Endothelial cell (in vitro differentiated cells): ENCODE results near the gene TRAPPC12. TPM values are rescaled to one million over a fixed set of nuclear protein-coding genes. Genes with fewer than 3 reads are reported as not detected.

Experiments
- DNase-seq: peaks from one replicate; pipeline ENCODE4 v3.0.0; 2021; ENCODE audit warnings: low spot score
- H3K27ac Mint-ChIP-seq: one replicate; pipeline ENCODE4 v1.8.0; 2021; ENCODE audit warnings: mixed read lengths, inconsistent platforms; ENCODE audit not compliant: unreplicated experiment
- H3K27me3 Mint-ChIP-seq: one replicate; pipeline ENCODE4 v1.8.0; 2021; ENCODE audit warnings: mild to moderate bottlenecking, moderate library complexity, mixed read lengths, inconsistent platforms; ENCODE audit not compliant: unreplicated experiment
- H3K36me3 Mint-ChIP-seq: one replicate; pipeline ENCODE4 v1.8.0; 2021; ENCODE audit warnings: mild to moderate bottlenecking, low read depth, mixed read lengths, inconsistent platforms; ENCODE audit not compliant: unreplicated experiment
- H3K4me1 Mint-ChIP-seq: one replicate; pipeline ENCODE4 v1.8.0; 2021; ENCODE audit warnings: mild to moderate bottlenecking, mixed read lengths, inconsistent platforms; ENCODE audit not compliant: unreplicated experiment
- H3K4me3 Mint-ChIP-seq: one replicate; pipeline ENCODE4 v1.8.0; 2021; ENCODE audit warnings: mild to moderate bottlenecking, mixed read lengths, inconsistent platforms; ENCODE audit not compliant: unreplicated experiment
- H3K9me3 Mint-ChIP-seq: one replicate; pipeline ENCODE4 v1.8.0; 2021; ENCODE audit warnings: mixed read lengths, inconsistent platforms; ENCODE audit not compliant: unreplicated experiment
- CTCF ChIP-seq: fragments of 200-600 bp; sonication (generic); IDR thresholded peaks from one replicate; pipeline ENCODE4 v1.5.0; 2021; ENCODE audit warnings: antibody characterized with exemption; ENCODE audit not compliant: unreplicated experiment
- total RNA-seq: library from RNA; stranded (reverse); fragmentation: NEBNext Ultra II Directional; extraction: Animal tissue kit (Norgen Biotek cat#: 25700); gene quantifications from one replicate; pipeline ENCODE4 v1.2.1, GENCODE V29; 2021; ENCODE audit not compliant: unreplicated experiment

Gene TRAPPC12
- total RNA-seq, 1 donor from 2014 or later, result 105 TPM

- peaks cover 33% of the 10 kb centered on the region for H3K36me3 Mint-ChIP-seq
- TF ChIP-seq CTCF, result no peak
These were observed 19.4 kb downstream of the TRAPPC12 start for GRCh38 chr2:3398857-3399256.

GRCh38 chr2:3399381-3399780, 19.9 kb downstream of the TRAPPC12 start:
- DNase-seq, result no peak

More at GRCh38 chr2:3398857-3399256, 19.4 kb downstream of the TRAPPC12 start:
- Mint-ChIP-seq H3K4me1 (peaks cover 10% of the 10 kb centered on the region), H3K9me3 (peaks cover 7% of the 10 kb centered on the region), H3K27me3 (peaks cover 8% of the 10 kb centered on the region), H3K27ac (no peak overlapping the region), H3K4me3 (no peak overlapping the region)
- DNase-seq, result no peak

GRCh38 chr2:3399829-3400228, 20.3 kb downstream of the TRAPPC12 start:
- peaks cover 38% of the 10 kb centered on the region for H3K36me3 Mint-ChIP-seq
- peaks cover 7% of the 10 kb centered on the region for H3K9me3 Mint-ChIP-seq
- no peak for TF ChIP-seq CTCF
- no peak for DNase-seq
- H3K27me3 Mint-ChIP-seq, result peaks cover 6% of the 10 kb centered on the region
- no peak overlapping the region for H3K4me3 Mint-ChIP-seq
- peaks cover 10% of the 10 kb centered on the region for H3K4me1 Mint-ChIP-seq
- no peak overlapping the region for H3K27ac Mint-ChIP-seq

More at GRCh38 chr2:3399381-3399780, 19.9 kb downstream of the TRAPPC12 start:
- Mint-ChIP-seq H3K4me1 (peaks cover 10% of the 10 kb centered on the region), H3K27me3 (peaks cover 6% of the 10 kb centered on the region), H3K36me3 (peaks cover 36% of the 10 kb centered on the region), H3K4me3 (no peak overlapping the region), H3K9me3 (peaks cover 7% of the 10 kb centered on the region), H3K27ac (no peak overlapping the region)
- no peak for TF ChIP-seq CTCF

GRCh38 chr2:3403587-3404334, 24.3 kb downstream of the TRAPPC12 start:
- TF ChIP-seq CTCF, result no peak
- Mint-ChIP-seq H3K9me3 (no peaks in the 10 kb centered on the region), H3K36me3 (peaks cover 19% of the 10 kb centered on the region), H3K4me1 (peaks cover 20% of the 10 kb centered on the region), H3K27ac (no peak overlapping the region), H3K27me3 (peaks cover 5% of the 10 kb centered on the region), H3K4me3 (no peak overlapping the region)
- no peak for DNase-seq

GRCh38 chr2:3404349-3404894, 24.9 kb downstream of the TRAPPC12 start:
- Mint-ChIP-seq H3K36me3 (peaks cover 19% of the 10 kb centered on the region), H3K27ac (no peak overlapping the region), H3K27me3 (peaks cover 5% of the 10 kb centered on the region), H3K4me3 (no peak overlapping the region), H3K9me3 (no peaks in the 10 kb centered on the region), H3K4me1 (peaks cover 17% of the 10 kb centered on the region)
- no peak for TF ChIP-seq CTCF
- DNase-seq, result no peak
